Measurements from ENCODE around the gene USH2A.

Gene USH2A

DNA sequence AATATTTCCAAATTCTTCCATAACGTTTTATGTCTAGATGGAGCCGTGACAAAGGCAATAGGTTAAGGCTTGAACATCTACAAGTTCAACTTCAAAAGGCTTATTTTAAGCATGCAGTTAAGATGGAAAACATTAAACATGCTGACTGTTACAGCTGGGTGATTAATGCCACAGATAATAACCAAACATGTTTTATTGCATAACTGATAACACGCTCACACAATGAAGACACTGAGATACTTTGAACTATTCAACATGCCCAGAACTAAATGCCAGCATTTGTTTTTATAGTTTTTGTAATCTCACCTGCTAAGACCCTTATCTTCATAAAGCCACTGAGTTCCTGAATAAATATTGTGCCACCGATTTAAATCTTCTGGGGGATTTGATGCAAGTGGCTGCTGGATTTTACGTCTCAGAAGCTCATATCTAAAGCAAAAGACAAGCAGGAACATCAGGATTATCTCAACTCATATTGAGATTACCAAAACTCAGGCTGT is 545.7 kb downstream of the USH2A start:
- in situ Hi-C loops (cut with MboI; ENCODE audit: low pct_unique_long_range_greater_than_20kb, low sequenced_read_pairs, unreplicated experiment), result no loop called here
- no peak for DNase-seq (ENCODE audit: low spot score)
- no peak for TF ChIP-seq CTCF (IDR thresholded peaks at IDR 0.05; ENCODE audit: extremely low read depth, insufficient read depth, missing control alignments)

DNA sequence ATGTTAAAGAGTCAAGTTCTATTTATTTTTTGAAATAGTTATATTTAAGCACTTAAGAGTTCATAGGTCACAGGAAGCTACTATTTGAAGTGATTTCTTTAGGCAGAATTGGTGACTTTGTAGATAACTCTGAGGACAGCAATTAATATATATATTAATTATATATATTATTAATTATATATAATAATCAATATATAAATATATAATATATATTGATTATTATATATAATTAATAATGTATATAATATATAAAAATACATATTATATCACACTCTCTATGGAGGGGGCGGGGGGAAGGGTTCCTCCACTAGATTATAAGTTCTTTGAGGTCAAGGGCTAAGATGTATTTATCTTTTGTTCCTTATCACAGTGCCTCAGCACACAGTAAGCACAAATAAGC is 547.5 kb downstream of the USH2A start:
- TF ChIP-seq CTCF (IDR thresholded peaks at IDR 0.05; ENCODE audit: extremely low read depth, insufficient read depth, missing control alignments), result no peak
- no peak for DNase-seq (ENCODE audit: low spot score)
- in situ Hi-C loops (cut with MboI; ENCODE audit: low pct_unique_long_range_greater_than_20kb, low sequenced_read_pairs, unreplicated experiment), result no loop called here

DNA sequence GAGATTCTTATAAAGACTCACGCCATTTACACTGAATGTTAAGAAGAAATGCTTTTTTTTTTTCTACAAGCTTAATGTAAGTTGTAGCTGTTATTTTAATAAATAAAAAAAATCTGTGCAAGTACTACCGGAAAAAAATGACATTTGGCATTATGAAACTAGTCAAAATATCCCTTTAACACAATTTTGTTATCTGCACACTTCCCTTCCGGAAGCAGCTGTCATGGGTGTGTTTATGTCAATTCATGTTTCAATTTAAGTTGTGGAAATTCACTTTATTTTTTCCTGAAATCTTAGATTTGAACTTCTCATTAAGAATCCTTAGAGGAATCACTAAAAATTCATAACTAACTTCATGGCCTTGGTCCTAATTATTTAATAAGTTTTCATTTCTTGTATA is 548.0 kb downstream of the USH2A start:
- in situ Hi-C loops (cut with MboI; ENCODE audit: low pct_unique_long_range_greater_than_20kb, low sequenced_read_pairs, unreplicated experiment), result no loop called here
- no peak for TF ChIP-seq CTCF (IDR thresholded peaks at IDR 0.05; ENCODE audit: extremely low read depth, insufficient read depth, missing control alignments)
- no peak for DNase-seq (ENCODE audit: low spot score)

- TF ChIP-seq CTCF (IDR thresholded peaks at IDR 0.05; ENCODE audit: extremely low read depth, insufficient read depth, missing control alignments), result no peak
- in situ Hi-C loops (cut with MboI; ENCODE audit: low pct_unique_long_range_greater_than_20kb, low sequenced_read_pairs, unreplicated experiment), result no loop called here
- DNase-seq (ENCODE audit: low spot score), result no peak
Observed at GRCh38 chr1:215872658-215873057, 550.6 kb downstream of the USH2A start.

GRCh38 chr1:215868500-215868899 is 554.7 kb downstream of the USH2A start:
- no peak for TF ChIP-seq CTCF (IDR thresholded peaks at IDR 0.05; ENCODE audit: extremely low read depth, insufficient read depth, missing control alignments)
- no peak for DNase-seq (ENCODE audit: low spot score)
- in situ Hi-C loops (cut with MboI; ENCODE audit: low pct_unique_long_range_greater_than_20kb, low sequenced_read_pairs, unreplicated experiment), result no loop called here

DNA sequence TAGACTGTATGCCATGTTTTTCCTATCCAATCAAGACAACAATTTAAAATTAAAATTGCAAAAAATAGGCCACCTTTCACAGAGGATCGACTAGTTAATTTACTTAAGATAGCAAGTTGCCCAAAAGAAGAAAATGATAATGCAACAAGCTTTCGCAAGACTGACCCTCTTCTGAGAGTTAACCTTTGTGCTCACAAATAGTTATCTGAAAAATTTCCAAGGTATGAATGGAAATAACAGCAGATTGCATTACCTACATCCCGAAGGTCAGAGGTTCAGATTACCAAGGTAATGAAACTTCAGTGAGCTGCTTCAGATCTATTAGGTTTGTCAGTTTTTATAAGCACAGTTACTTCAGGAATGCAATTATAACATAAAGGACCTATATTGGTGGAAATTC is 558.2 kb downstream of the USH2A start:
- in situ Hi-C loops (cut with MboI; ENCODE audit: low pct_unique_long_range_greater_than_20kb, low sequenced_read_pairs, unreplicated experiment), result no loop called here
- DNase-seq (ENCODE audit: low spot score), result no peak
- no peak for TF ChIP-seq CTCF (IDR thresholded peaks at IDR 0.05; ENCODE audit: extremely low read depth, insufficient read depth, missing control alignments)

GRCh38 chr1:215863796-215864195 is 559.5 kb downstream of the USH2A start:
- in situ Hi-C loops (cut with MboI; ENCODE audit: low pct_unique_long_range_greater_than_20kb, low sequenced_read_pairs, unreplicated experiment), result no loop called here
- TF ChIP-seq CTCF (IDR thresholded peaks at IDR 0.05; ENCODE audit: extremely low read depth, insufficient read depth, missing control alignments), result no peak
- DNase-seq (ENCODE audit: low spot score), result peak; percentile 7
